HCT116 (cell line): ENCODE data around the gene FASTKD2. TPM values are rescaled to one million over a fixed set of nuclear protein-coding genes. Genes with fewer than 3 reads are reported as not detected.

ENCODE experiments used
- ATAC-seq: fragments of 200-7000 bp; cut with Tn5 transposase; 2 replicates; pipeline ENCODE4 v1.9.1; 2020; ENCODE audit warnings: mild to moderate bottlenecking, moderate library complexity
- BruUV-seq: library from RNA; stranded (reverse); fragments of 400-500 nt; replicated peaks from 2 replicates; lab custom pipeline; 2021; lab: Mats Ljungman, UMichigan
- CTCF ChIA-PET: fragments of 300-600 bp; sonication (Branson Sonifier 250); formaldehyde crosslinking; loops from one replicate; lab custom pipeline; 2021; ENCODE audit warnings: antibody characterized with exemption; lab: Charles Lee
- POLR2A ChIA-PET: fragments of 300-600, 350-600 bp; sonication (Branson Sonifier 250); formaldehyde crosslinking; loops from one replicate; lab custom pipeline; 2021; ENCODE audit warnings: antibody characterized with exemption; lab: Charles Lee
- RAD21 ChIA-PET, 2 experiments: fragments of 300-600 bp; sonication (Branson Sonifier 250); formaldehyde crosslinking; loops; one replicate each; lab custom pipeline; 2023; ENCODE audit warnings: low total read pairs in 2 of 2; ENCODE audit not compliant: uncharacterized antibody in 2 of 2, unreplicated experiment in 2 of 2, low non-redundant PET in 1 of 2; lab: Charles Lee
- DNase-seq: peaks from one replicate; pipeline ENCODE4 v3.0.0-alpha.2; 2010; ENCODE audit warnings: low read depth, low spot score
- H2AFZ ChIP-seq: fragments of 200-600 bp; shearing (Covaris generic), sonication (generic); 2 replicates; pipeline ENCODE4 v1.6.1; 2017; ENCODE audit warnings: low read depth, mixed run types, mixed read lengths, antibody characterized with exemption, low read length; ENCODE audit not compliant: poor library complexity, severe bottlenecking
- H3K27ac ChIP-seq: 2 replicates; pipeline ENCODE4 v1.5.1; 2012; ENCODE audit warnings: low read depth, low read length
- H3K27me3 ChIP-seq: fragments of 200-600 bp; sonication (generic); 2 replicates; pipeline ENCODE4 v1.6.1; 2016; ENCODE audit warnings: mixed run types, low read length, mixed read lengths; ENCODE audit not compliant: insufficient read depth
- H3K36me3 ChIP-seq, 2 experiments: fragments of 200-500 bp in 1 of 2; fragments of 200-600 bp in 1 of 2; sonication (Bioruptor generic) in 1 of 2; sonication (generic) in 1 of 2; 2 replicates each; pipeline versions ENCODE4 v1.5.1 to v1.6.1; 2014 to 2016; ENCODE audit warnings: low read length in 2 of 2, inconsistent platforms in 1 of 2, mixed read lengths in 1 of 2, mixed run types in 1 of 2; ENCODE audit not compliant: insufficient read depth in 2 of 2, control insufficient read depth in 1 of 2
- H3K4me1 ChIP-seq, 2 experiments: fragments of 200-600 bp in 1 of 2; sonication (generic) in 1 of 2; 2 replicates each; pipeline versions ENCODE4 v1.5.1 to v1.6.1; 2012 to 2017; ENCODE audit warnings: low read length in 2 of 2, inconsistent platforms in 1 of 2, mild to moderate bottlenecking in 1 of 2, mixed read lengths in 1 of 2, mixed run types in 1 of 2, moderate library complexity in 1 of 2; ENCODE audit not compliant: insufficient read depth in 2 of 2, control insufficient read depth in 1 of 2
- H3K4me2 ChIP-seq: fragments of 200-600 bp; sonication (generic); 2 replicates; pipeline ENCODE4 v1.6.1; 2017; ENCODE audit warnings: mixed run types, low read length, mixed read lengths
- H3K4me3 ChIP-seq, 2 experiments: fragments of 200-600 bp in 1 of 2; sonication (generic) in 1 of 2; replicated peaks in 1 of 2; 2 replicates each; pipeline ENCODE4 v1.5.1; 2011 to 2016; ENCODE audit warnings: low read length in 2 of 2, control low read depth in 1 of 2, low read depth in 1 of 2, mild to moderate bottlenecking in 1 of 2, mixed read lengths in 1 of 2, mixed run types in 1 of 2
- H3K79me2 ChIP-seq: fragments of 200-600 bp; sonication (generic); 2 replicates; pipeline ENCODE4 v1.6.1; 2017; ENCODE audit warnings: mild to moderate bottlenecking, mixed run types, low read length, moderate library complexity, mixed read lengths; ENCODE audit not compliant: insufficient read depth
- H3K9ac ChIP-seq: fragments of 200-600 bp; sonication (generic); 2 replicates; pipeline ENCODE4 v1.6.1; 2016; ENCODE audit warnings: low read length, mixed read lengths
- H3K9me2 ChIP-seq: fragments of 200-600 bp; sonication (generic), shearing (Covaris generic); 2 replicates; pipeline ENCODE4 v1.6.1; 2017; ENCODE audit warnings: mixed run types, mild to moderate bottlenecking, moderate library complexity; ENCODE audit not compliant: insufficient read depth
- H3K9me3 ChIP-seq, 2 experiments: fragments of 200-500 bp in 1 of 2; fragments of 200-600 bp in 1 of 2; sonication (Bioruptor generic) in 1 of 2; sonication (generic) in 1 of 2; 2 replicates each; pipeline ENCODE4 v1.6.1; 2014 to 2017; ENCODE audit warnings: low read length in 2 of 2, mixed read lengths in 2 of 2, inconsistent platforms in 1 of 2, low read depth in 1 of 2, mild to moderate bottlenecking in 1 of 2, mixed run types in 1 of 2, moderate library complexity in 1 of 2; ENCODE audit not compliant: control insufficient read depth in 1 of 2, insufficient read depth in 1 of 2
- H4K20me1 ChIP-seq: fragments of 200-600 bp; sonication (generic), shearing (Covaris generic); 2 replicates; pipeline ENCODE4 v1.6.1; 2017; ENCODE audit warnings: mixed run types, mild to moderate bottlenecking, moderate library complexity; ENCODE audit not compliant: insufficient read depth
- ELF1 ChIP-seq: IDR thresholded peaks from 2 replicates; pipeline ENCODE4 v1.6.1; 2012; ENCODE audit warnings: low read depth, borderline replicate concordance
- EZH2phosphoT487 ChIP-seq: fragments of 200-600 bp; IDR thresholded peaks from 2 replicates; pipeline ENCODE4 v1.6.1; 2018; ENCODE audit warnings: antibody characterized with exemption, borderline replicate concordance
- FOSL1 ChIP-seq: IDR thresholded peaks from 2 replicates; pipeline ENCODE4 v1.6.1; 2012; ENCODE audit warnings: low read depth
- POLR2AphosphoS5 ChIP-seq: IDR thresholded peaks from 2 replicates; pipeline ENCODE4 v1.6.1; 2011; ENCODE audit warnings: mild to moderate bottlenecking, low read depth, low read length, moderate library complexity
- RAD21 ChIP-seq: IDR thresholded peaks from 2 replicates; pipeline ENCODE4 v1.6.1; 2012; ENCODE audit warnings: low read depth, mild to moderate bottlenecking
- REST ChIP-seq: IDR thresholded peaks from 2 replicates; pipeline ENCODE4 v1.6.1; 2012; ENCODE audit warnings: low read depth
- SIN3A ChIP-seq: IDR thresholded peaks from 2 replicates; pipeline ENCODE4 v1.6.1; 2012; ENCODE audit warnings: low read depth
- SP1 ChIP-seq: IDR thresholded peaks from 2 replicates; pipeline ENCODE4 v1.6.1; 2012; ENCODE audit warnings: low read depth
- SRF ChIP-seq: IDR thresholded peaks from 2 replicates; pipeline ENCODE4 v1.6.1; 2012; ENCODE audit warnings: low read depth
- ZBTB33 ChIP-seq: IDR thresholded peaks from 2 replicates; pipeline ENCODE4 v1.6.1; 2011; ENCODE audit warnings: mild to moderate bottlenecking, low read length, moderate library complexity; ENCODE audit not compliant: insufficient replicate concordance; ENCODE audit errors: extremely low read depth
- ZFX ChIP-seq: fragments of 450-650 bp; IDR thresholded peaks from 2 replicates; pipeline ENCODE4 v1.6.1; 2017
- intact Hi-C: fragments of 100-400 bp; cut with micrococcal nuclease; formaldehyde crosslinking; loops from 2 replicates; pipeline ENCODE4 v1.10.0; 2022
- total RNA-seq: library from RNA; stranded (reverse); gene quantifications from one replicate; pipeline ENCODE4 v1.2.1, GENCODE V29; 2021; ENCODE audit not compliant: unreplicated experiment

The FASTKD2 gene
- total RNA-seq, 1 experiment from 2014 or later: 24.4 TPM

- BruUV-seq: no TSS peak
- CTCF ChIA-PET: no interaction called here
- intact Hi-C loops: loop anchor here (10.0 kb wide), 1 partner anchor 922 kb away; no protein-coding TSS in a partner anchor
These were observed 37.5 kb downstream of the FASTKD2 start for GRCh38 chr2:206802654-206803514.

More at GRCh38 chr2:206802654-206803514, 37.5 kb downstream of the FASTKD2 start:
- no peaks in the 10 kb centered on the region for H3K9me2 ChIP-seq
- no peaks in the 10 kb centered on the region for H3K9me3 ChIP-seq
- H3K4me1 ChIP-seq: peaks cover 0 to 3% of the 10 kb centered on the region in 2 experiments; a peak in 1 of 4 replicates
- no peak overlapping the region for H3K4me2 ChIP-seq
- no peaks in the 10 kb centered on the region for H4K20me1 ChIP-seq
- no peaks in the 10 kb centered on the region for H3K36me3 ChIP-seq
- no peak for DNase-seq
- ChIA-PET RAD21 (no interaction called here), POLR2A (no interaction called here)
- ATAC-seq: no peak
- H3K27me3 ChIP-seq: no peaks in the 10 kb centered on the region
- no peaks in the 10 kb centered on the region for H3K79me2 ChIP-seq
- H3K9ac ChIP-seq: no peak overlapping the region
- H2AFZ ChIP-seq: no peak overlapping the region
- H3K4me3 ChIP-seq: no peak overlapping the region
- H3K27ac ChIP-seq: no peak overlapping the region
- no peak for TF ChIP-seq ELF1
- no peak for TF ChIP-seq SP1
- TF ChIP-seq ZFX: no peak
- no peak for TF ChIP-seq SIN3A
- no peak for TF ChIP-seq POLR2AphosphoS5
- TF ChIP-seq RAD21: no peak
- no peak for TF ChIP-seq SRF
- no peak for TF ChIP-seq FOSL1
- no peak for TF ChIP-seq ZBTB33
- TF ChIP-seq EZH2phosphoT487: no peak
- TF ChIP-seq REST: no peak
